Mucosa of rectum (tissue), 2 donors: ENCODE data around the gene LST1.

Source experiments
- H3K27ac ChIP-seq, 2 donors: one replicate each; pipeline ENCODE4 v1.7.0; 2013; ENCODE audit warnings: inconsistent platforms in 2 of 2, low read depth in 2 of 2, low read length in 2 of 2
- H3K27me3 ChIP-seq, 2 donors: one replicate each; pipeline ENCODE4 v1.7.0; 2013; ENCODE audit warnings: low read length in 2 of 2; ENCODE audit not compliant: control insufficient read depth in 2 of 2, insufficient read depth in 2 of 2
- H3K36me3 ChIP-seq, 2 donors: one replicate each; pipeline ENCODE4 v1.7.0; 2013; ENCODE audit warnings: low read length in 2 of 2; ENCODE audit not compliant: control insufficient read depth in 2 of 2, insufficient read depth in 2 of 2
- H3K4me1 ChIP-seq, 2 donors: one replicate each; pipeline ENCODE4 v1.7.0; 2013; ENCODE audit warnings: low read length in 2 of 2, mild to moderate bottlenecking in 1 of 2; ENCODE audit not compliant: control insufficient read depth in 2 of 2, insufficient read depth in 2 of 2
- H3K4me3 ChIP-seq, 2 donors: one replicate each; pipeline ENCODE4 v1.7.0; 2013; ENCODE audit warnings: low read length in 2 of 2
- H3K9ac ChIP-seq, 2 donors: one replicate each; pipeline ENCODE4 v1.7.0; 2013; ENCODE audit warnings: low read length in 2 of 2, low read depth in 1 of 2, mild to moderate bottlenecking in 1 of 2
- H3K9me3 ChIP-seq, 2 donors: one replicate each; pipeline ENCODE4 v1.7.0; 2013; ENCODE audit warnings: low read length in 2 of 2; ENCODE audit not compliant: control insufficient read depth in 2 of 2
- donor health status: healthy.
- donor health status: Normal muscosa, but diverticular disease.

Gene LST1

DNA sequence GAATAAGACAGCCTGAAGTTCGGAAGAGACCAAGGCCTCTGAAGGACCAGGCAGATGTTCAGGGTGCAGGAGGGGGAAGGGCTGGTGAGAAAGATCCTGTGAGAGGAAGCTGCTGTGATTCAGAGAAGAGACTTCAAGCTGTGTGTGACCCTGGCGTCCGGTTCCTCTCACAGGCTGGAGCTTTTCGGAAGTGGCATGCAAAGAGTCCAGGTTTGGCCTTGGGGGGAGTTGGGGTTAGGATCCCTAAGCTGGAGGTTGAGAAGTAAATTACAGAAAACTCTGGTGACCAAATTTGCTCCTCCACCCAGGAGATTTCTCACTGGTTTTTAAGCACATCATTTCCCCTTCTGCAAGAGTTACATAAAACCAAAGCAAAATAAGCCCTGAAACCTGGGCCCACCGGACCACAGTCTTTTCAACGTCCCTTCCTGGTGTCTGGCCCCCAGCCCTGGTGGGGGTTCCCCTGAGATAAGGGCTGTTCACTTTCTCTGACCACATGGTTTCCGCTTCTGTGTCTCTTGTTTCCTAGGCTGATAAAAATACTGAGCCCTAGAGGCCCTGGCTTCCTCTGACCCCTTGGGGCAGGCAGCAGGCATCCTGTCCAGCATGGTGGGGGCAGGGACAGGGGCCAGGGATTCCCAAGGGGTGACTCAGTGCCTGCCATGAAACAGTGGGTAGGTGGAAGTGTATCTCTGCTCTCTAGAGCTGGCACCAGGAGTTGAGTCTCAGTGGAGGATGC, 25.9 kb upstream of the LST1 start:
- Histone ChIP-seq H3K27ac (peak overlapping the region in 1 of 2 donors; percentile 52), H3K36me3 (peaks cover 12 to 18% of the 10 kb centered on the region in 2 donors), H3K9me3 (no peaks in the 10 kb centered on the region), H3K27me3 (no peaks in the 10 kb centered on the region), H3K4me1 (peaks cover 7 to 13% of the 10 kb centered on the region in 2 donors), H3K9ac (no peak overlapping the region), H3K4me3 (peak overlapping the region in 1 of 2 donors; percentile 33)

DNA sequence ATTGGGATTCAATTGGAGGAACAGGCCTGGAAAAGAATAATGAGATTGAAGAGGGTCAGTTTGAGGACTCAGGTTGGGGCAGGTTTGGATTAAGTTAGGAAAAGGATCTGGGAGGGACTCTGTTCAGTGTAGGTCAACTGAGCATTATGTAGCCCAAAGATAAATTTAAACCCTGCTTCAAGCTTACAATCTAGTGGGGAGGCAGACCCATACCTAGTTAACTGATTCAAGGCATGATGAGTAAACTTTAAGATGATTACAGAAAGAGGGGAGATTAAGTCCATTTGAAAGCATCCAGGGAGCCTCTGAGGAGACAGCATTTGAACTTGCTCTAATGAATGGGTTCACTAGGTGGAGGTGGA, 25.4 kb upstream of the LST1 start:
- H3K27ac ChIP-seq: peak overlapping the region in 1 of 2 donors; percentile 52

GRCh38 chr6:31567531-31568370, 18.3 kb upstream of the LST1 start:
- Histone ChIP-seq H3K36me3 (no peaks in the 10 kb centered on the region), H3K4me1 (peaks cover 4 to 9% of the 10 kb centered on the region in 2 donors), H3K9ac (no peak overlapping the region), H3K9me3 (no peaks in the 10 kb centered on the region), H3K27ac (peak overlapping the region in 1 of 2 donors; percentile 4), H3K27me3 (no peaks in the 10 kb centered on the region), H3K4me3 (no peak overlapping the region)

More for the DNA sequence above, 25.4 kb upstream of the LST1 start:
- H3K9me3 ChIP-seq: no peaks in the 10 kb centered on the region
- no peaks in the 10 kb centered on the region for H3K27me3 ChIP-seq
- peaks cover 12 to 18% of the 10 kb centered on the region in 2 donors for H3K36me3 ChIP-seq
- H3K9ac ChIP-seq: no peak overlapping the region
- H3K4me3 ChIP-seq: no peak overlapping the region
- peaks cover 7 to 13% of the 10 kb centered on the region in 2 donors for H3K4me1 ChIP-seq

GRCh38 chr6:31568537-31568961, 17.5 kb upstream of the LST1 start:
- Histone ChIP-seq H3K9ac (no peak overlapping the region), H3K36me3 (no peaks in the 10 kb centered on the region), H3K27me3 (no peaks in the 10 kb centered on the region), H3K4me1 (peaks cover 4 to 9% of the 10 kb centered on the region in 2 donors), H3K4me3 (no peak overlapping the region), H3K9me3 (no peaks in the 10 kb centered on the region), H3K27ac (peak overlapping the region in 1 of 2 donors; percentile 10)

GRCh38 chr6:31569861-31570536, 16.1 kb upstream of the LST1 start:
- peaks cover 5 to 14% of the 10 kb centered on the region in 2 donors for H3K4me1 ChIP-seq
- H3K27me3 ChIP-seq: no peaks in the 10 kb centered on the region
- no peak overlapping the region for H3K4me3 ChIP-seq
- H3K36me3 ChIP-seq: no peaks in the 10 kb centered on the region
- no peaks in the 10 kb centered on the region for H3K9me3 ChIP-seq
- H3K27ac ChIP-seq: no peak overlapping the region
- H3K9ac ChIP-seq: no peak overlapping the region

DNA sequence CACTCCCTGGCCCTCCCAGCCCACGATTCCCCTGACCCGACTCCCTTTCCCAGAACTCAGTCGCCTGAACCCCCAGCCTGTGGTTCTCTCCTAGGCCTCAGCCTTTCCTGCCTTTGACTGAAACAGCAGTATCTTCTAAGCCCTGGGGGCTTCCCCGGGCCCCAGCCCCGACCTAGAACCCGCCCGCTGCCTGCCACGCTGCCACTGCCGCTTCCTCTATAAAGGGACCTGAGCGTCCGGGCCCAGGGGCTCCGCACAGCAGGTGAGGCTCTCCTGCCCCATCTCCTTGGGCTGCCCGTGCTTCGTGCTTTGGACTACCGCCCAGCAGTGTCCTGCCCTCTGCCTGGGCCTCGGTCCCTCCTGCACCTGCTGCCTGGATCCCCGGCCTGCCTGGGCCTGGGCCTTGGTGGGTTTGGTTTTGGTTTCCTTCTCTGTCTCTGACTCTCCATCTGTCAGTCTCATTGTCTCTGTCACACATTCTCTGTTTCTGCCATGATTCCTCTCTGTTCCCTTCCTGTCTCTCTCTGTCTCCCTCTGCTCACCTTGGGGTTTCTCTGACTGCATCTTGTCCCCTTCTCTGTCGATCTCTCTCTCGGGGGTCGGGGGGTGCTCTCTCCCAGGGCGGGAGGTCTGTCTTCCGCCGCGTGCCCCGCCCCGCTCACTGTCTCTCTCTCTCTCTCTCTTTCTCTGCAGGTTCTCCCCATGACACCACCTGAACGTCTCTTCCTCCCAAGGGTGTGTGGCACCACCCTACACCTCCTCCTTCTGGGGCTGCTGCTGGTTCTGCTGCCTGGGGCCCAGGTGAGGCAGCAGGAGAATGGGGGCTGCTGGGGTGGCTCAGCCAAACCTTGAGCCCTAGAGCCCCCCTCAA, 13.8 kb upstream of the LST1 start, which contains the start of gene LTA:
TSS of gene LTA (plus strand) at position 249 of the 871 bp plus-strand sequence. CDS start at position 703, 454 bp downstream.
- peak within 1 kb of the TSS; percentile 34 to 69 for H3K27ac ChIP-seq
- H3K4me1 ChIP-seq: peaks cover 7 to 14% of the 10 kb centered on the region in 2 donors
- H3K36me3 ChIP-seq: no peaks in the 10 kb centered on the region
- peak within 1 kb of the TSS in 1 of 2 donors; percentile 47 for H3K9ac ChIP-seq
- peak within 1 kb of the TSS; percentile 6 to 65 for H3K4me3 ChIP-seq
- H3K9me3 ChIP-seq: no peaks in the 10 kb centered on the region
- no peaks in the 10 kb centered on the region for H3K27me3 ChIP-seq

DNA sequence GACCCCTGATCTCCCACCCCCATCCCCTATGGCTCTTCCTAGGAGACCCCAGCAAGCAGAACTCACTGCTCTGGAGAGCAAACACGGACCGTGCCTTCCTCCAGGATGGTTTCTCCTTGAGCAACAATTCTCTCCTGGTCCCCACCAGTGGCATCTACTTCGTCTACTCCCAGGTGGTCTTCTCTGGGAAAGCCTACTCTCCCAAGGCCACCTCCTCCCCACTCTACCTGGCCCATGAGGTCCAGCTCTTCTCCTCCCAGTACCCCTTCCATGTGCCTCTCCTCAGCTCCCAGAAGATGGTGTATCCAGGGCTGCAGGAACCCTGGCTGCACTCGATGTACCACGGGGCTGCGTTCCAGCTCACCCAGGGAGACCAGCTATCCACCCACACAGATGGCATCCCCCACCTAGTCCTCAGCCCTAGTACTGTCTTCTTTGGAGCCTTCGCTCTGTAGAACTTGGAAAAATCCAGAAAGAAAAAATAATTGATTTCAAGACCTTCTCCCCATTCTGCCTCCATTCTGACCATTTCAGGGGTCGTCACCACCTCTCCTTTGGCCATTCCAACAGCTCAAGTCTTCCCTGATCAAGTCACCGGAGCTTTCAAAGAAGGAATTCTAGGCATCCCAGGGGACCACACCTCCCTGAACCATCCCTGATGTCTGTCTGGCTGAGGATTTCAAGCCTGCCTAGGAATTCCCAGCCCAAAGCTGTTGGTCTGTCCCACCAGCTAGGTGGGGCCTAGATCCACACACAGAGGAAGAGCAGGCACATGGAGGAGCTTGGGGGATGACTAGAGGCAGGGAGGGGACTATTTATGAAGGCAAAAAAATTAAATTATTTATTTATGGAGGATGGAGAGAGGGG, 12.6 kb upstream of the LST1 start:
- no peaks in the 10 kb centered on the region for H3K9me3 ChIP-seq
- no peak overlapping the region for H3K9ac ChIP-seq
- peaks cover 3 to 8% of the 10 kb centered on the region in 2 donors for H3K4me1 ChIP-seq
- no peak overlapping the region for H3K4me3 ChIP-seq
- peaks cover 0 to under 1% of the 10 kb centered on the region in 2 donors for H3K27me3 ChIP-seq
- no peaks in the 10 kb centered on the region for H3K36me3 ChIP-seq
- H3K27ac ChIP-seq: no peak overlapping the region

GRCh38 chr6:31574106-31575061, 11.7 kb upstream of the LST1 start:
- H3K9ac ChIP-seq: no peak overlapping the region
- peaks cover 0 to 2% of the 10 kb centered on the region in 2 donors for H3K27me3 ChIP-seq
- no peaks in the 10 kb centered on the region for H3K36me3 ChIP-seq
- H3K27ac ChIP-seq: peak overlapping the region in 1 of 2 donors; percentile 38
- peaks cover 3 to 8% of the 10 kb centered on the region in 2 donors for H3K4me1 ChIP-seq
- H3K4me3 ChIP-seq: no peak overlapping the region
- no peaks in the 10 kb centered on the region for H3K9me3 ChIP-seq
